GM12873 (cell line): ENCODE data around the gene ARMC9.
A peak's percentile ranks its signal among the peaks of the same experiment; 100 is the strongest.

ENCODE experiments used
- CTCF ChIP-seq: IDR thresholded peaks from 2 replicates; pipeline ENCODE4 v1.5.1; 2012; ENCODE audit warnings: low read depth, mild to moderate bottlenecking, moderate library complexity, low read length, control low read depth; ENCODE audit not compliant: insufficient read depth; ENCODE audit errors: missing control alignments

The ARMC9 gene

GRCh38 chr2:231176066-231176465 is 22.4 kb upstream of the ARMC9 start:
- TF ChIP-seq CTCF, result no peak

- TF ChIP-seq CTCF, result no peak
These were observed 21.0 kb upstream of the ARMC9 start for GRCh38 chr2:231177156-231178025.

GRCh38 chr2:231181860-231182512 is 16.4 kb upstream of the ARMC9 start:
- TF ChIP-seq CTCF, result peak; percentile 13

GRCh38 chr2:231182513-231182899 is 15.9 kb upstream of the ARMC9 start:
- no peak for TF ChIP-seq CTCF

- TF ChIP-seq CTCF, result no peak
These were observed 14.6 kb upstream of the ARMC9 start for GRCh38 chr2:231183851-231184250.

- no peak for TF ChIP-seq CTCF
These were observed 14.1 kb upstream of the ARMC9 start for GRCh38 chr2:231184319-231184718.

GRCh38 chr2:231185050-231185725 is 13.2 kb upstream of the ARMC9 start:
- TF ChIP-seq CTCF, result no peak
